Trophoblast cell (in vitro differentiated cells and primary cell): ENCODE measurements around the gene PDE4B.

Experiments
- DNase-seq, 2 donors: peaks; one replicate each; pipeline ENCODE4 v3.0.0-alpha.2; 2016
- H2AFZ ChIP-seq: 2 replicates; pipeline ENCODE4 v1.6.1; 2013; ENCODE audit warnings: low read length, moderate library complexity, mild to moderate bottlenecking; ENCODE audit not compliant: insufficient read depth, poor library complexity
- H2AK5ac ChIP-seq: 2 replicates; pipeline ENCODE4 v1.6.1; 2013; ENCODE audit warnings: mild to moderate bottlenecking, low read length
- H2BK120ac ChIP-seq: 2 replicates; pipeline ENCODE4 v1.6.1; 2013; ENCODE audit warnings: low read length, mild to moderate bottlenecking, moderate library complexity; ENCODE audit not compliant: insufficient read depth, poor library complexity
- H2BK12ac ChIP-seq: 2 replicates; pipeline ENCODE4 v1.6.1; 2013; ENCODE audit warnings: mild to moderate bottlenecking, low read length, moderate library complexity
- H2BK5ac ChIP-seq: 2 replicates; pipeline ENCODE4 v1.6.1; 2013; ENCODE audit warnings: low read length, low read depth, moderate library complexity, mild to moderate bottlenecking; ENCODE audit not compliant: poor library complexity
- H3K14ac ChIP-seq: 2 replicates; pipeline ENCODE4 v1.6.1; 2013; ENCODE audit warnings: mild to moderate bottlenecking, low read length
- H3K18ac ChIP-seq: 2 replicates; pipeline ENCODE4 v1.6.1; 2013; ENCODE audit warnings: mild to moderate bottlenecking, low read length
- H3K23ac ChIP-seq: 2 replicates; pipeline ENCODE4 v1.6.1; 2013; ENCODE audit warnings: low read length
- H3K27ac ChIP-seq: 2 replicates; pipeline ENCODE4 v1.5.1; 2013; ENCODE audit warnings: low read depth, mild to moderate bottlenecking, inconsistent platforms, low read length, moderate library complexity
- H3K27me3 ChIP-seq: 2 replicates; pipeline ENCODE4 v1.6.1; 2013; ENCODE audit warnings: inconsistent platforms, mild to moderate bottlenecking, low read length, moderate library complexity; ENCODE audit not compliant: insufficient read depth
- H3K36me3 ChIP-seq, 2 experiments: 1 replicate in 1 of 2; 2 replicates in 1 of 2; pipeline ENCODE4 v1.6.1; 2013; ENCODE audit warnings: low read length in 2 of 2, mild to moderate bottlenecking in 2 of 2, moderate library complexity in 1 of 2; ENCODE audit not compliant: insufficient read depth in 2 of 2, control insufficient read depth in 1 of 2
- H3K4ac ChIP-seq: 2 replicates; pipeline ENCODE4 v1.6.1; 2013; ENCODE audit warnings: low read depth, mild to moderate bottlenecking, low read length, moderate library complexity
- H3K4me1 ChIP-seq, 2 experiments: 1 replicate in 1 of 2; 2 replicates in 1 of 2; pipeline ENCODE4 v1.6.1; 2013; ENCODE audit warnings: low read length in 2 of 2, mild to moderate bottlenecking in 2 of 2, moderate library complexity in 1 of 2; ENCODE audit not compliant: insufficient read depth in 2 of 2, control insufficient read depth in 1 of 2
- H3K4me2 ChIP-seq: 2 replicates; pipeline ENCODE4 v1.6.1; 2013; ENCODE audit warnings: inconsistent platforms, mild to moderate bottlenecking, low read length, moderate library complexity
- H3K4me3 ChIP-seq: 2 replicates; pipeline ENCODE4 v1.5.1; 2013; ENCODE audit warnings: mild to moderate bottlenecking, low read depth, low read length, inconsistent platforms
- H3K79me1 ChIP-seq: one replicate; pipeline ENCODE4 v1.6.1; 2013; ENCODE audit warnings: low read length
- H3K79me2 ChIP-seq: 2 replicates; pipeline ENCODE4 v1.6.1; 2013; ENCODE audit warnings: low read length, mild to moderate bottlenecking; ENCODE audit not compliant: control insufficient read depth, insufficient read depth, poor library complexity
- H3K9ac ChIP-seq: 2 replicates; pipeline ENCODE4 v1.6.1; 2013; ENCODE audit warnings: mild to moderate bottlenecking, low read length
- H3K9me3 ChIP-seq: 2 replicates; pipeline ENCODE4 v1.6.1; 2013; ENCODE audit warnings: low read depth, mild to moderate bottlenecking, control low read depth, inconsistent platforms, low read length; ENCODE audit not compliant: insufficient read depth
- H4K12ac ChIP-seq: 2 replicates; pipeline ENCODE4 v1.6.1; 2013; ENCODE audit warnings: low read depth, mild to moderate bottlenecking, low read length, moderate library complexity
- H4K8ac ChIP-seq: 2 replicates; pipeline ENCODE4 v1.6.1; 2013; ENCODE audit warnings: low read depth, mild to moderate bottlenecking, low read length, moderate library complexity
- H4K91ac ChIP-seq: one replicate; pipeline ENCODE4 v1.6.1; 2013; ENCODE audit warnings: low read depth, mild to moderate bottlenecking, low read length, moderate library complexity
- WGBS: extraction: QIAGEN DNeasy Blood & Tissue Kit; methylation state at CpG from one replicate; pipeline ENCODE4 v1.1.7; 2013; ENCODE audit warnings: missing lambda C conversion rate; ENCODE audit not compliant: insufficient read length, insufficient coverage; ENCODE audit errors: extremely low coverage; 5-methylcytosine and 5-hydroxymethylcytosine counted together

The PDE4B gene

DNA sequence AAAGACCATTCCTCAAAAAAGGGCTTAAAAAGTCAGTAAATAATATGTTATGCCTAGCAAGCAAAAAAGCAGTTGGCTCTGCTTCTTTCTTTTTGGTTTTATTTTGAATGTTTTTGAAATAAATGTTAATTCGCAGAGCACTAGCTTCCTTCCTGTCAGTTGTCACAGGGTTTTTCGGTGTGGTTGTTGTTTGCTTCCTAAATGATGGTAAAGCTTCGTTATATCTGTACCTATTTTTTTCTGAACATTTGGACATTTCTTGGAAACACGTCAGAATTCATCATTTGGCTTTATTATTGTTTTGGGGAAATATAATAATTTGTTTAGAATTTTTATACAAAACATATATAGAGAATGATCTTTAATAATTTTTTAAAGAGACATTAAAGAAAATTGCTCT is 389.3 kb downstream of the PDE4B start:
- Histone ChIP-seq H2BK120ac (no peak overlapping the region), H3K18ac (no peak overlapping the region), H3K14ac (no peak overlapping the region), H3K4me1 (no peaks in the 10 kb centered on the region), H3K4ac (no peak overlapping the region), H3K79me2 (no peaks in the 10 kb centered on the region), H3K9me3 (no peaks in the 10 kb centered on the region), H2AK5ac (no peak overlapping the region), H3K4me3 (no peak overlapping the region), H4K12ac (no peak overlapping the region), H2BK5ac (no peak overlapping the region), H3K79me1 (no peaks in the 10 kb centered on the region), H2AFZ (no peak overlapping the region), H3K4me2 (no peak overlapping the region), H4K8ac (no peak overlapping the region), H3K36me3 (no peaks in the 10 kb centered on the region), H3K9ac (no peak overlapping the region), H2BK12ac (no peak overlapping the region), H4K91ac (no peak overlapping the region), H3K27ac (no peak overlapping the region), H3K23ac (no peak overlapping the region), H3K27me3 (no peaks in the 10 kb centered on the region)
- no peak for DNase-seq
- no CpG with 5 or more reads among the region's 4 CpGs for WGBS

DNA sequence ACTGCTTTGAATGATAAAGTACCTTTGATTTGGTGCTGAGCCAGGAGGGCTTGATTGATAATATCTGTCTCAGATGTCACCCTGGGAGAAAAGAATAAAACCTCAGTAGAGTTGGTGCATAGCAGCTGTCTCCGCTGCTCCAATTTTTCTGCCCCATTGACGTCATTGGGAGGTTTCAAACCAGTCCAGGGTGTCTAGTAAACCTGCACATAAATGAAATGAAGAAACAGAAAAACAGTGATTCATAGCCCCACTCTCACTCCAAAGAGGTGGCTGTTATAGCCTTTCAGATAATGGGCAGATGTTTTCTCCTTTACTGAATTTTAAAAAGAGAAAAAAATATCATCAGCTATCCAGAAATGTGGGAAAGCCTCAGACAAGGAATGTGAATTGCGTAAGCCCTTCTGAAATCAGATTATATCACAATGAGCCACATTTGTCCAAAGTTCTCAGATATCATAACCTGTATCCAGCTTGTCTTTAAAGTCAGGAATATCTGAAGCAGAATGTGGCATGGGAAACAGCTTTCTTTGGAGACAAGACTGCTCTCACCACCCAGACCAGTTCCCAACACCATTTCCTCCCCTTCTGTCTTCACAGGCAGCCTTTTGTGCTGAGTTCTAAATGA is 390.0 kb downstream of the PDE4B start:
- Histone ChIP-seq H2BK120ac (no peak overlapping the region), H2BK5ac (no peak overlapping the region), H3K27ac (no peak overlapping the region), H3K79me2 (no peaks in the 10 kb centered on the region), H4K8ac (no peak overlapping the region), H3K4ac (no peak overlapping the region), H2AK5ac (no peak overlapping the region), H3K36me3 (no peaks in the 10 kb centered on the region), H4K91ac (no peak overlapping the region), H4K12ac (no peak overlapping the region), H3K27me3 (no peaks in the 10 kb centered on the region), H3K4me3 (no peak overlapping the region), H3K9ac (no peak overlapping the region), H3K4me2 (no peak overlapping the region), H2BK12ac (no peak overlapping the region), H3K23ac (no peak overlapping the region), H2AFZ (no peak overlapping the region), H3K14ac (no peak overlapping the region), H3K18ac (no peak overlapping the region), H3K79me1 (no peaks in the 10 kb centered on the region), H3K4me1 (no peaks in the 10 kb centered on the region), H3K9me3 (no peaks in the 10 kb centered on the region)
- peak; percentile 76 to 87 for DNase-seq
- no CpG with 5 or more reads among the region's 3 CpGs for WGBS

DNA sequence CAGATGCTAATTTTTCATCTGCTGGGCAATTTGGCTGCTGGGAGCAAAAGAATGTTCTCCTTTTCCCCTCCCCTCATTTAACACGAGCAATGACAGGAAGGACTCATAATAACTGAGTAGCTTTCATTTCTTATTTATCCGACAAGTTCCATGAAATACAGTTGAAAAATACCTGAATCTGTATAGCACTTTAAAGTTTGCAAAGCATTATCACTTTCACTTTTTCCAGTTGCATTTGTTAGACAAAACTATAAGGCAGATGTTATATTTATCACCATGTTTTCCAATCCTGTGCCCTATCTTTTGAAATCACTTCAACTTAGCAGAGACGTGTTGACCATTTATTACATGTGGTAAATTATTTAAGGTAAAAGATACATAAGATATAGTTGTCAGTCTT is 390.7 kb downstream of the PDE4B start:
- Histone ChIP-seq H3K4me3 (no peak overlapping the region), H2AK5ac (no peak overlapping the region), H3K9ac (no peak overlapping the region), H4K91ac (no peak overlapping the region), H3K27ac (no peak overlapping the region), H4K8ac (no peak overlapping the region), H3K4me1 (no peaks in the 10 kb centered on the region), H3K14ac (no peak overlapping the region), H3K9me3 (no peaks in the 10 kb centered on the region), H3K79me1 (no peaks in the 10 kb centered on the region), H3K4me2 (no peak overlapping the region), H2AFZ (no peak overlapping the region), H4K12ac (no peak overlapping the region), H3K79me2 (no peaks in the 10 kb centered on the region), H3K27me3 (no peaks in the 10 kb centered on the region), H2BK120ac (no peak overlapping the region), H2BK5ac (no peak overlapping the region), H2BK12ac (no peak overlapping the region), H3K18ac (no peak overlapping the region), H3K23ac (no peak overlapping the region), H3K4ac (no peak overlapping the region), H3K36me3 (no peaks in the 10 kb centered on the region)
- DNase-seq, result no peak
- WGBS, result no CpG with 5 or more reads among the region's 3 CpGs

DNA sequence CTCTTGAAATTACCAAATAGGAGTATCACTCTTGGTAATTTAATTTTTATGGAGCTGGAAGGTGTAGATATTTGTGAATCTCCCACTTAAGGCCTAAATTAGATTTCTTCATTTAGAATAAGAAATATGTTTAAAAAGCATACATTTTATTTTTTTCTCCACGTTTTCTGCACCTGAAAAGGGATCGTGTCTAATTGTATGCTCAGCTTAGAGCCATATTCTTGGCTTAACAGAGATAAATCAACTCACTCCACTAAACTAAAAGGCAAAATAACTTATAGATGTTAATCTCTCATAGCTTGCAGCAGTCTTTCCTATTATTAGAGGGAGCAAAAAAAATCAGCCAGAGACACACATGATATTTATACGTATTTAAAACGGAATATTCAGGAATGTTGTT is 404.4 kb downstream of the PDE4B start:
- Histone ChIP-seq H3K27me3 (no peaks in the 10 kb centered on the region), H3K27ac (no peak overlapping the region)
- no peak for DNase-seq

More for the DNA sequence above, 404.4 kb downstream of the PDE4B start:
- no peak overlapping the region for H4K12ac ChIP-seq
- no peak overlapping the region for H2BK12ac ChIP-seq
- no peak overlapping the region for H3K4ac ChIP-seq
- no peaks in the 10 kb centered on the region for H3K79me1 ChIP-seq
- no peak overlapping the region for H2BK5ac ChIP-seq
- no peak overlapping the region for H3K23ac ChIP-seq
- no peaks in the 10 kb centered on the region for H3K36me3 ChIP-seq
- no peak overlapping the region for H2BK120ac ChIP-seq
- no peak overlapping the region for H3K4me3 ChIP-seq
- no peaks in the 10 kb centered on the region for H3K79me2 ChIP-seq
- no peak overlapping the region for H3K18ac ChIP-seq
- H3K9me3 ChIP-seq, result no peaks in the 10 kb centered on the region
- H4K91ac ChIP-seq, result no peak overlapping the region
- no peak overlapping the region for H3K4me2 ChIP-seq
- H3K4me1 ChIP-seq, result no peaks in the 10 kb centered on the region
- no peak overlapping the region for H3K14ac ChIP-seq
- no peak overlapping the region for H4K8ac ChIP-seq
- WGBS, result no CpG with 5 or more reads among the region's 4 CpGs
- H3K9ac ChIP-seq, result no peak overlapping the region
- no peak overlapping the region for H2AFZ ChIP-seq
- H2AK5ac ChIP-seq, result no peak overlapping the region
